ENCODE results near the gene ITGB3.

DNA sequence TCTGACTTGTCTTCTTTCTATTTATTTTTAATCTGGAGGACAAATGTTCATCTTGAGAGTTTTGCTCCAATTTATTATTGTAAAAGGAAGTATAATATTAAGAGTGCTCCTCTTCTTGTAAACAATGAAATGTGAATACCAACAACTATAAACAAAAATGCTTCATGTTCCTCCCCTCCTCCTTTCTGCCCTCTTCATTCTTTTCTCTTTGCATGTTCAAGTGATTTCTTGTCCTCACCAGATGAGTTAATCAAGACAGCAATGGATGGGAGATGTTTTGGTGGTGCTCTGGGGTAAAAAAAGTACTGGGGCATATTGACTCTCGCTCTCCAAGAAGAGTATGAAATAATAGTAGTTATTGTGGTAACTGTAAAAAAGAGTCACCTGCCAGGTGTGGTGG is 24.3 kb downstream of the ITGB3 start:
- TF ChIP-seq TAF1 (IDR thresholded peaks at IDR 0.05; ENCODE audit: low read depth) (no peak), NFIC (IDR thresholded peaks at IDR 0.05) (no peak), YY1 (IDR thresholded peaks at IDR 0.05; ENCODE audit: low read depth) (no peak), TEAD4 (IDR thresholded peaks at IDR 0.05) (no peak), EP300 (IDR thresholded peaks at IDR 0.05; ENCODE audit: borderline replicate concordance) (no peak), FOXM1 (IDR thresholded peaks at IDR 0.05; ENCODE audit: borderline replicate concordance, low read depth) (no peak)
- TF ChIP-seq, protein P1, sequence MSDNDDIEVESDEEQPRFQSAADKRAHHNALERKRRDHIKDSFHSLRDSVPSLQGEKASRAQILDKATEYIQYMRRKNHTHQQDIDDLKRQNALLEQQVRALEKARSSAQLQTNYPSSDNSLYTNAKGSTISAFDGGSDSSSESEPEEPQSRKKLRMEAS (IDR thresholded peaks at IDR 0.05) = no peak
- TF ChIP-seq, protein P2, sequence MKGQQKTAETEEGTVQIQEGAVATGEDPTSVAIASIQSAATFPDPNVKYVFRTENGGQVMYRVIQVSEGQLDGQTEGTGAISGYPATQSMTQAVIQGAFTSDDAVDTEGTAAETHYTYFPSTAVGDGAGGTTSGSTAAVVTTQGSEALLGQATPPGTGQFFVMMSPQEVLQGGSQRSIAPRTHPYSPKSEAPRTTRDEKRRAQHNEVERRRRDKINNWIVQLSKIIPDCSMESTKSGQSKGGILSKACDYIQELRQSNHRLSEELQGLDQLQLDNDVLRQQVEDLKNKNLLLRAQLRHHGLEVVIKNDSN (IDR thresholded peaks at IDR 0.05) = no peak
